ENCODE results near the gene SPATA4.

DNA sequence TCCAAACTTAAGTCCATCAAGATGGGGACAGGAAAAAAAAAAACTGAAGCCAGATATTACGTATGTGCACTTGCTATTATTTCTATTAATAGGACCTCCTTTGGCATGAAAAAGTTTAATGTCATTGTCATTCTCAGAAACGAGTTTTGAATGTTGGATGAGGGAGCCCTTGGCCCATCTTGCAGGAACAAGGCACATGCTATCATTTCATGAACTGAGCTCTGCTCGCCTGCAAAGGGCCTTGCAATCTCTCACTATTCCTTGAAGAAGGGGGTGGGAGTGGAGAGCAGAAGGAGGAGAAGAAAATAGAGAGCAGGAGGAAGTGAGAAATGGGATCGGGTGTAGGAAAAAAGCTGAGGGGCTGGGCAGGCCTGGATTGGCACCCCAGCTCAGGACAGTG lies 34.3 kb upstream of the SPATA4 start:
- no peak for TF ChIP-seq POLR2A (IDR thresholded peaks at IDR 0.05; ENCODE audit: extremely low read depth, insufficient read length)
- TF ChIP-seq, protein P1, sequence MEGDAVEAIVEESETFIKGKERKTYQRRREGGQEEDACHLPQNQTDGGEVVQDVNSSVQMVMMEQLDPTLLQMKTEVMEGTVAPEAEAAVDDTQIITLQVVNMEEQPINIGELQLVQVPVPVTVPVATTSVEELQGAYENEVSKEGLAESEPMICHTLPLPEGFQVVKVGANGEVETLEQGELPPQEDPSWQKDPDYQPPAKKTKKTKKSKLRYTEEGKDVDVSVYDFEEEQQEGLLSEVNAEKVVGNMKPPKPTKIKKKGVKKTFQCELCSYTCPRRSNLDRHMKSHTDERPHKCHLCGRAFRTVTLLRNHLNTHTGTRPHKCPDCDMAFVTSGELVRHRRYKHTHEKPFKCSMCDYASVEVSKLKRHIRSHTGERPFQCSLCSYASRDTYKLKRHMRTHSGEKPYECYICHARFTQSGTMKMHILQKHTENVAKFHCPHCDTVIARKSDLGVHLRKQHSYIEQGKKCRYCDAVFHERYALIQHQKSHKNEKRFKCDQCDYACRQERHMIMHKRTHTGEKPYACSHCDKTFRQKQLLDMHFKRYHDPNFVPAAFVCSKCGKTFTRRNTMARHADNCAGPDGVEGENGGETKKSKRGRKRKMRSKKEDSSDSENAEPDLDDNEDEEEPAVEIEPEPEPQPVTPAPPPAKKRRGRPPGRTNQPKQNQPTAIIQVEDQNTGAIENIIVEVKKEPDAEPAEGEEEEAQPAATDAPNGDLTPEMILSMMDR (IDR thresholded peaks at IDR 0.05; ENCODE audit: low read depth, low read length), result no peak

Measured in NB4 (cell line).